ENCODE data around the gene ZNF512B. TPM values are rescaled to one million over a fixed set of nuclear protein-coding genes. Genes with fewer than 3 reads are reported as not detected.

ZNF512B gene
- total RNA-seq, 2 experiments from 2014 or later, result 7.2 to 14.3 TPM

DNA sequence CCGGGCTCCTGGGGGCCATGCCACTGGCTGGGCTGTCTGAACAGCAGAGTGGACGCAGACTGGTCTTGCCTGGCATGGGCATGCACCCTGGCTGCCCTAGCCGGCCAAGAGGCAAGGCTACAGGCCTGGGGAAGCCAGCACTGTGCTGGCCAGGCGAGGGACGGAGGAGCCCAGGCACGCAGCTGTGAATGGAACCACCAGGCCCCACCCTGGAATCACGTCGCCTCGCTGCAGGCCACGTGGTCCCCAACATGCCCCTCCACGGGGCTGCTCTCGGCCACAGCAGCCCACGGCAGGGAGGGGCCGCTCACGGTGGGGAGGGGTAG is 17.6 kb downstream of the ZNF512B start:
- BruUV-seq (replicated peaks), result no TSS peak
- H3K4me1 ChIP-seq (ENCODE audit: insufficient read depth, low read length, poor library complexity, severe bottlenecking), result peaks cover 34% of the 10 kb centered on the region
- no peak overlapping the region for H3K4me2 ChIP-seq (ENCODE audit: low read length)
- H3K27ac ChIP-seq (ENCODE audit: low read depth, low read length, poor library complexity, severe bottlenecking), result no peak overlapping the region
- no peaks in the 10 kb centered on the region for H3K9me2 ChIP-seq (ENCODE audit: insufficient read depth, low read length)
- ChIA-PET POLR2A (no interaction called here), CTCF (ENCODE audit: unreplicated experiment) (interaction anchor here (0.6 kb wide), 1 partner anchor 37 kb away, joined by 3 read pairs; no protein-coding TSS in a partner anchor)
- H2AFZ ChIP-seq (ENCODE audit: low read length), result no peak overlapping the region
- H3K9me3 ChIP-seq (ENCODE audit: low read length), result no peaks in the 10 kb centered on the region
- intact Hi-C loops (cut with micrococcal nuclease; ENCODE audit: unreplicated experiment), result no loop called here
- peaks cover 38% of the 10 kb centered on the region; the same call in 1 of the 2 replicates for H3K79me2 ChIP-seq (ENCODE audit: insufficient read depth, low read depth, low read length)
- TF ChIP-seq EZH2phosphoT487 (IDR thresholded peaks at IDR 0.05; ENCODE audit: borderline replicate concordance, low read depth, low read length), result no peak
- TF ChIP-seq CTCF (conservative IDR thresholded peaks at IDR 0.05; ENCODE audit: low read length), result no peak
- no peaks in the 10 kb centered on the region for H4K20me1 ChIP-seq (ENCODE audit: insufficient read depth, low read length)
- H3K36me3 ChIP-seq (ENCODE audit: insufficient read depth, low read length), result no peaks in the 10 kb centered on the region; the same call in 1 of the 2 replicates
- no peak for DNase-seq (ENCODE audit: low spot score)
- no peak overlapping the region for H3K4me3 ChIP-seq (ENCODE audit: low read depth, low read length, poor library complexity, severe bottlenecking)

DNA sequence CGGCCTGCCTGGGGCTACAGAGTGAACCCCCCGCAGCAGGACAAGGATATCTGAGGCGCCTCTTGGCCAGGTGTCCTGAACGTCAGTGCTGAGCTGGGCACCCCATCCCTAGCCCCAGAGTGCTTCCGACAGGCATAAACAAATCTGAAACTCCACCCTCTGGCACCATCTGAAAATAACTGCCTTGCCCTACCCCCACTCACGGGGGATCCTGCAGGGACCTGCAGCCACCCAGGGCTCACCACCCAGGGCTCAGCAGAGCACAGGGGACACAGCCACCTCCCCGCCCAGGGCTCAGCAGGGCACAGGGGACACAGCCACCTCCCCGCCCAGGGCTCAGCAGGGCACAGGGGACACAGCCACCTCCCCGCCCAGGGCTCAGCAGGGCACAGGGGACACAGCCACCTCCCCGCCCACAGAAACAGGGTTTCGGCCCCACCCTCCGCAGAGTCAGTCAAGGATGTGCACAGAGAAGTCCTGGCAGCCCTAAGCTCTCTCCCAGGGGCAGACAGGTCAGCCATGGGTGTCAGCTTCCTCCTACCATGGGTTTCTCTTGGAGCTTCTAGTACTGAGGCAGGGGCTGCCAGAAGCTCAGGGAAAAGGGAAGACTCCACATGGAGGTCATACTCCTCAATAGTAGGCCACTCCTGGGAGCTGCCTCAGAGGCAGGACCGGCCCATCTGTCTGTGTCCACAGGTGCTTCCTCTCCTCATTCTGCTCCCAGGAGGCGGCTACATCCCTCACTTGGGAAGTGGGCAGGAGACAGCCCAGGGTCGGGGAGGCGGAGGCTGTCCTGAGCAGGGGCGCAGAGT is 18.1 kb downstream of the ZNF512B start:
- H3K27ac ChIP-seq (ENCODE audit: low read depth, low read length, poor library complexity, severe bottlenecking), result no peak overlapping the region
- no peaks in the 10 kb centered on the region for H4K20me1 ChIP-seq (ENCODE audit: insufficient read depth, low read length)
- H2AFZ ChIP-seq (ENCODE audit: low read length), result no peak overlapping the region
- H3K36me3 ChIP-seq (ENCODE audit: insufficient read depth, low read length), result no peaks in the 10 kb centered on the region; the same call in 1 of the 2 replicates
- ChIA-PET CTCF (ENCODE audit: unreplicated experiment) (interaction anchor here (0.6 kb wide), 1 partner anchor 36 kb away, joined by 3 read pairs; no protein-coding TSS in a partner anchor), POLR2A (no interaction called here)
- H3K79me2 ChIP-seq (ENCODE audit: insufficient read depth, low read depth, low read length), result peaks cover 38% of the 10 kb centered on the region; the same call in 1 of the 2 replicates
- no peak overlapping the region for H3K4me2 ChIP-seq (ENCODE audit: low read length)
- H3K9me3 ChIP-seq (ENCODE audit: low read length), result no peaks in the 10 kb centered on the region
- intact Hi-C loops (cut with micrococcal nuclease; ENCODE audit: unreplicated experiment), result no loop called here
- BruUV-seq (replicated peaks), result no TSS peak
- H3K4me3 ChIP-seq (ENCODE audit: low read depth, low read length, poor library complexity, severe bottlenecking), result no peak overlapping the region
- DNase-seq (ENCODE audit: low spot score), result no peak
- no peaks in the 10 kb centered on the region for H3K9me2 ChIP-seq (ENCODE audit: insufficient read depth, low read length)
- TF ChIP-seq CTCF (conservative IDR thresholded peaks at IDR 0.05; ENCODE audit: low read length) (no peak), EZH2phosphoT487 (IDR thresholded peaks at IDR 0.05; ENCODE audit: borderline replicate concordance, low read depth, low read length) (no peak)
- H3K4me1 ChIP-seq (ENCODE audit: insufficient read depth, low read length, poor library complexity, severe bottlenecking), result peaks cover 28% of the 10 kb centered on the region
